Peyer's patch (tissue), 4 donors: ENCODE data around the gene OBSCN. TPM values are rescaled to one million over a fixed set of nuclear protein-coding genes. Genes with fewer than 3 reads are reported as not detected.

Experiments
- DNase-seq, 3 donors: peaks; one replicate each; pipeline ENCODE4 v3.0.0-alpha.2; 2017 to 2019
- H3K27ac ChIP-seq, 4 donors: fragments of 200-600 bp; sonication (generic); one replicate each; pipeline ENCODE4 v1.5.1; 2016 to 2019
- H3K27me3 ChIP-seq, 2 donors: fragments of 200-600 bp; sonication (generic); one replicate each; pipeline ENCODE4 v1.5.1; 2019
- H3K36me3 ChIP-seq, 3 donors: fragments of 200-600 bp; sonication (generic); one replicate each; pipeline ENCODE4 v1.5.1; 2016 to 2019
- H3K4me1 ChIP-seq, 4 donors: fragments of 200-600 bp; sonication (generic); one replicate each; pipeline ENCODE4 v1.5.1; 2016 to 2019
- H3K4me3 ChIP-seq, 4 donors: fragments of 200-600 bp; sonication (generic); 1 replicate in 3 of 4; 2 replicates in 1 of 4; pipeline ENCODE4 v1.5.1; 2016 to 2019; ENCODE audit warnings: mild to moderate bottlenecking in 1 of 4
- H3K9me3 ChIP-seq, 4 donors: fragments of 200-600 bp; sonication (generic); one replicate each; pipeline ENCODE4 v1.5.1; 2016 to 2019; ENCODE audit warnings: mild to moderate bottlenecking in 1 of 4
- CTCF ChIP-seq, 6 experiments: fragments of 450-650 bp in 4 of 6; fragments of 200-600 bp in 2 of 6; sonication (generic) in 1 of 6; IDR thresholded peaks; one replicate each; pipeline ENCODE4 v1.5.1; 2017 to 2019; ENCODE audit warnings: antibody characterized with exemption in 6 of 6, mild to moderate bottlenecking in 3 of 6, moderate library complexity in 1 of 6
- POLR2A ChIP-seq, 2 donors: fragments of 450-650 bp; IDR thresholded peaks; one replicate each; pipeline ENCODE4 v1.5.1; 2017; ENCODE audit warnings: antibody characterized with exemption in 2 of 2, mild to moderate bottlenecking in 2 of 2, moderate library complexity in 2 of 2
- total RNA-seq, 4 donors: library from RNA; depleted of rRNA; stranded (reverse); fragments of >200 nt; gene quantifications; one replicate each; pipeline ENCODE4 v1.1.0, GENCODE V29; 2016

OBSCN gene
- total RNA-seq, 4 donors from 2014 or later: 5.8 to 136 (median 34.4) TPM

DNA sequence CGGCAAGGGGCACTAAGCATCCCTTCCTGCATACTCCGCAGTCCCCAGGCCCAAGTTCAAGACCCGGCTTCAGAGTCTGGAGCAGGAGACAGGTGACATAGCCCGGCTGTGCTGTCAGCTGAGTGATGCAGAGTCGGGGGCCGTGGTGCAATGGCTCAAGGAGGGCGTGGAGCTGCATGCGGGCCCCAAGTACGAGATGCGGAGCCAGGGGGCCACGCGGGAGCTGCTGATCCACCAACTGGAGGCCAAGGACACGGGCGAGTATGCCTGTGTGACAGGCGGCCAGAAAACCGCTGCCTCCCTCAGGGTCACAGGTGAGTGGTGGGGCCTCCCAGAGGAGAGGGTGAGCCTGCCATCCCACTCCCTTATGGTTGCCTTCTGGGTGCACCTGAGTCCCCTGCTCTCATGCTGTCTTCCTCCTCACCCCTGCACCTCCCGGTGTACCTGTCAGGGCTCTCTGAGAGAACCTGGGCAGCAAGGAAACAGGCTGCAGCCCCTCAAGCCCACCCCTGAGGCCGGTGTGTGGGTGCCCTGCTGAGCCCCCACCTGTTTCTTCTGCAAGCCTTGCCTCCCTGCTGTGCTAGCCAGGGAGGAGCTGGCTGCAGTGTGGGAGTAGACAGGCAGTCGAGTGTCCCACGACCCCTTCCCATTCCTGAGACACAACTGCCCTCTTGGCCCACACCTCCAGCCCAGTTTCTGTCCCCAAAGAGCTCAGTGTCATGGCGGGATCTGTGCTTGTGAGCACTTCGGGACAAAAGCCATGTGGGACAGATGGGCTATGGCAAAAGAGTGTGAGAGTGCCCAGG lies 99.6 kb downstream of the OBSCN start:
- Histone ChIP-seq H3K36me3 (no peaks in the 10 kb centered on the region), H3K27ac (no peak overlapping the region), H3K9me3 (peaks cover 0 to 14% (median 6%) of the 10 kb centered on the region in 4 donors), H3K4me1 (no peaks in the 10 kb centered on the region), H3K27me3 (no peaks in the 10 kb centered on the region), H3K4me3 (no peak overlapping the region)
- DNase-seq: peak in 2 of 3 donors; percentile 34 to 44
- no peak for TF ChIP-seq CTCF (IDR thresholded peaks at IDR 0.05)
- TF ChIP-seq POLR2A (IDR thresholded peaks at IDR 0.05): no peak

GRCh38 chr1:228308085-228308601 lies 100.3 kb downstream of the OBSCN start:
- no peak for TF ChIP-seq CTCF (IDR thresholded peaks at IDR 0.05)
- no peak for TF ChIP-seq POLR2A (IDR thresholded peaks at IDR 0.05)
- Histone ChIP-seq H3K4me1 (no peaks in the 10 kb centered on the region), H3K27me3 (no peaks in the 10 kb centered on the region), H3K9me3 (peaks cover 0 to 12% (median 6%) of the 10 kb centered on the region in 4 donors), H3K4me3 (no peak overlapping the region), H3K27ac (no peak overlapping the region), H3K36me3 (no peaks in the 10 kb centered on the region)
- peak in 1 of 3 donors; percentile 33 for DNase-seq

- TF ChIP-seq POLR2A (IDR thresholded peaks at IDR 0.05): no peak
- TF ChIP-seq CTCF (IDR thresholded peaks at IDR 0.05): no peak
- Histone ChIP-seq H3K4me3 (no peak overlapping the region), H3K36me3 (no peaks in the 10 kb centered on the region), H3K27me3 (no peaks in the 10 kb centered on the region), H3K4me1 (no peaks in the 10 kb centered on the region), H3K9me3 (peaks cover 0 to 12% (median 5%) of the 10 kb centered on the region in 4 donors), H3K27ac (no peak overlapping the region)
- DNase-seq: peak in 1 of 3 donors; percentile 40
Measured at GRCh38 chr1:228308628-228309325, 100.9 kb downstream of the OBSCN start.

- Histone ChIP-seq H3K4me1 (no peaks in the 10 kb centered on the region), H3K9me3 (peaks cover 0 to 12% (median 5%) of the 10 kb centered on the region in 4 donors), H3K36me3 (no peaks in the 10 kb centered on the region), H3K27me3 (no peaks in the 10 kb centered on the region), H3K4me3 (no peak overlapping the region), H3K27ac (no peak overlapping the region)
- DNase-seq: peak in 1 of 3 donors; percentile 27
- TF ChIP-seq CTCF (IDR thresholded peaks at IDR 0.05) (no peak), POLR2A (IDR thresholded peaks at IDR 0.05) (no peak)
Measured at GRCh38 chr1:228309326-228310067, 101.7 kb downstream of the OBSCN start.

DNA sequence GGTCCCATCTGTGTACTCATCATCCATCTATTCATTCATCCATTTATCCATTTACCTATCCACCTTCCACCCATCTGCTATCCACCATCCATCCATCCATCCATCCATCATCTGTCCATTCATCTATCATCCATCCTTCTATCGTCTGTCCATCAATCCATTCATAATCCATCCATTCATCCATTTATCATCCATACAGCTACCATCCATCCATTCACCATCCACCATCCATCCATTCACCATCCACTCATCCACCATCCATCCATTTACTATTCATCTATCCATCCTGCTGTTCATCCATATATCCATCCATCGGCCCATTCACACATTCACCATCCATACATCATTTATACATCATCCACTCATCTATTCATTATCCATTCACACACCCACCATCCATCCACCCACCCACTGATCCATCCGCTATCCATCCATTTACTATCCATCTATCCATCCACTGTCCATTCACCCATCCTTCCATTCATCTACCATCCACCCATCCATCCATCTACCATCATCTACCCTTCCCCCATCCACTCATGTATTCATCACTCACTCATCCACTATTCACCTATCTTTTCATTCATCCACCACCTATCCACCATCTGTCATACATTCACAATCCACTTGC lies 102.4 kb downstream of the OBSCN start:
- H3K27ac ChIP-seq: no peak overlapping the region
- TF ChIP-seq CTCF (IDR thresholded peaks at IDR 0.05): no peak
- TF ChIP-seq POLR2A (IDR thresholded peaks at IDR 0.05): no peak
- no peaks in the 10 kb centered on the region for H3K4me1 ChIP-seq
- H3K4me3 ChIP-seq: no peak overlapping the region
- no peaks in the 10 kb centered on the region for H3K36me3 ChIP-seq
- H3K9me3 ChIP-seq: peaks cover 0 to 12% (median 5%) of the 10 kb centered on the region in 4 donors
- H3K27me3 ChIP-seq: no peaks in the 10 kb centered on the region
- DNase-seq: no peak
